ENCODE measurements around the gene RECK. TPM values are rescaled to one million over a fixed set of nuclear protein-coding genes. Genes with fewer than 3 reads are reported as not detected.

Gene RECK
- total RNA-seq, 3 donors from 2014 or later: 2.1 to 13.0 (median 3.7) TPM

DNA sequence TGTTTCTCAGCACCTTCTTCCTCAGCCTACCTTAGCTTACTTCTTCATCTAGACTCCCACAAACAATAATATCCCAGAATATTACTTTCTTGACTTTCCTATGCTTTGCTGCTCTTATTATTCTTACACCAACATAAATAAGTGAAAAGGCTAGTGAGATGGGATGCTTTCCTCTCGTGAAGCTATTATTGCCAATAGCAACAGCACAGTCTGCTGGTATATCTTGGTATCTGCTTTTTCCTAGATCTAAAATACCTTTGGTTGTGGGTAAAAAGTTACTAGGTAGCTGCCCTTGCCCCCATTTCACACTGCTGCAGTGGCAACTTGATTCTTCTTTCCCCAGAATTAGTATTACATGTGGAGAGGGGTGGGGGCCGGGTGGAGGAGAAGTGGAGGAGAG lies 73.7 kb downstream of the RECK start:
- TF ChIP-seq, protein P1, sequence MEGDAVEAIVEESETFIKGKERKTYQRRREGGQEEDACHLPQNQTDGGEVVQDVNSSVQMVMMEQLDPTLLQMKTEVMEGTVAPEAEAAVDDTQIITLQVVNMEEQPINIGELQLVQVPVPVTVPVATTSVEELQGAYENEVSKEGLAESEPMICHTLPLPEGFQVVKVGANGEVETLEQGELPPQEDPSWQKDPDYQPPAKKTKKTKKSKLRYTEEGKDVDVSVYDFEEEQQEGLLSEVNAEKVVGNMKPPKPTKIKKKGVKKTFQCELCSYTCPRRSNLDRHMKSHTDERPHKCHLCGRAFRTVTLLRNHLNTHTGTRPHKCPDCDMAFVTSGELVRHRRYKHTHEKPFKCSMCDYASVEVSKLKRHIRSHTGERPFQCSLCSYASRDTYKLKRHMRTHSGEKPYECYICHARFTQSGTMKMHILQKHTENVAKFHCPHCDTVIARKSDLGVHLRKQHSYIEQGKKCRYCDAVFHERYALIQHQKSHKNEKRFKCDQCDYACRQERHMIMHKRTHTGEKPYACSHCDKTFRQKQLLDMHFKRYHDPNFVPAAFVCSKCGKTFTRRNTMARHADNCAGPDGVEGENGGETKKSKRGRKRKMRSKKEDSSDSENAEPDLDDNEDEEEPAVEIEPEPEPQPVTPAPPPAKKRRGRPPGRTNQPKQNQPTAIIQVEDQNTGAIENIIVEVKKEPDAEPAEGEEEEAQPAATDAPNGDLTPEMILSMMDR (IDR thresholded peaks at IDR 0.05): no peak
- DNase-seq (no peak), ATAC-seq (no peak)
- Histone ChIP-seq H3K4me3 (no peak overlapping the region), H3K9me3 (no peaks in the 10 kb centered on the region), H3K4me1 (ENCODE audit: low read depth) (no peaks in the 10 kb centered on the region), H3K36me3 (ENCODE audit: low read depth) (no peaks in the 10 kb centered on the region)
- intact Hi-C loops (cut with DNase I, micrococcal nuclease): no loop called here

DNA sequence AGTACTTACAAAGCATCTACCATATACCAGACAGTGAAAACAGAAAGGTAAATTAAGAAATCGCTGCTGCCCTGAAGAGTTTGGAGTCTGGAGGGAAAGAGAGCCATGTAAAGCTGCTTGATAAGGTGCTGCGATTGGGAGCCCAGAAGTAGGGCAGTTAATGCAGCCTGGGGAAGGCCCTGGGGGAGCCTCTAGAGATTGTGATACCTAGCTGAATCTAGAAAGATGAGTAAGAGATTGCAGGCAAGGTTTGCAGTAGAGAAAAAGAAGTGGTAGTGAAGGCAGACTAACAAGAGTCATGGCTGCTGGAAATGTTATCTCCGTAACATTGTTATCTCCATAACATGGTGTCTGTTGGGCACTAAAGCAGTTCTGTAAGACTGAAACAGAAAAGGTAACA lies 75.8 kb downstream of the RECK start:
- H3K9me3 ChIP-seq: no peaks in the 10 kb centered on the region
- DNase-seq: no peak
- TF ChIP-seq, protein P1 (IDR thresholded peaks at IDR 0.05): no peak
- no peak overlapping the region for H3K4me3 ChIP-seq
- ATAC-seq: no peak
- no peaks in the 10 kb centered on the region for H3K36me3 ChIP-seq (ENCODE audit: low read depth)
- H3K4me1 ChIP-seq (ENCODE audit: low read depth): no peaks in the 10 kb centered on the region
- intact Hi-C loops (cut with DNase I, micrococcal nuclease): no loop called here

DNA sequence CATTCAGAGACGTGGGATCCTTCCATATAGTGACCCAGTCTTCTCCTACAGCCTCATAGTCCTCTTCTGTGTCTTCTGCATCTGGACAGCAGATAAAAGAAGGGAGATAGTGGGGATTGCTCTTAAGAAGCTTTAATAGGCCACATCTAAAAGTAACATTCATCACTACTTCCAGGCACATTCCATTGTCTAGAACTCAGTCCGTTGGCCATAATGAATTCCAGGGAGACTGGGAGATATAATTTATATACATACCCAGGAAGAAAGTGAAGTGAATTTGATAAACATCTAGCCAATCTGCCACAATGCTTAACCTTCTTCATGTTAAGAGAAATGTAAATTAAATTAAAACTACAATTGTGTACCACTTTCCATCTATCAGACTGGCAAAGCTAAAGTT lies 77.3 kb downstream of the RECK start:
- Histone ChIP-seq H3K36me3 (ENCODE audit: low read depth) (no peaks in the 10 kb centered on the region), H3K9me3 (no peaks in the 10 kb centered on the region), H3K4me1 (ENCODE audit: low read depth) (no peaks in the 10 kb centered on the region), H3K4me3 (no peak overlapping the region)
- intact Hi-C loops (cut with DNase I, micrococcal nuclease): no loop called here
- DNase-seq (no peak), ATAC-seq (no peak)
- TF ChIP-seq, protein P1 (IDR thresholded peaks at IDR 0.05): no peak

DNA sequence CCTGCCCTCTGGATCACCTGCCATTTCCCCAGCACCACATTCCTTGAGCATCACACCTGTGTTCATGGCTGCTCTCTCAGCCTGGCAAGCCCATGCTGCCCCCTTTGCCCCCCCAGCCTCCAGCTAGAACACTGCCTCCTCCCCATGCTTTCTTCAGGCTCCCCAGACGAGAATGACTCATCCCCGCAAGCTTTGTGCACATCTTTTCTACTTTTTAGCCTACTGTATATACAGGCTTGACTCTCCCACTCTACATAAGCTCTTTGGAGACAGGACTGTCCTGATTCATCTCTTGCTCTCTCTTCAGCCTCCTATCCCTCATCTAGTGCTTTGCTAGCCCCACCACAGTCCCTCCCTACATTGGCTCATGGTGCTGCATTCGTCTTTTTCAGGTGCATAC lies 79.9 kb downstream of the RECK start:
- Histone ChIP-seq H3K4me3 (no peak overlapping the region), H3K4me1 (ENCODE audit: low read depth) (no peaks in the 10 kb centered on the region), H3K9me3 (no peaks in the 10 kb centered on the region), H3K36me3 (ENCODE audit: low read depth) (no peaks in the 10 kb centered on the region)
- intact Hi-C loops (cut with DNase I, micrococcal nuclease): no loop called here
- no peak for DNase-seq
- no peak for ATAC-seq
- TF ChIP-seq, protein P1 (IDR thresholded peaks at IDR 0.05): no peak

DNA sequence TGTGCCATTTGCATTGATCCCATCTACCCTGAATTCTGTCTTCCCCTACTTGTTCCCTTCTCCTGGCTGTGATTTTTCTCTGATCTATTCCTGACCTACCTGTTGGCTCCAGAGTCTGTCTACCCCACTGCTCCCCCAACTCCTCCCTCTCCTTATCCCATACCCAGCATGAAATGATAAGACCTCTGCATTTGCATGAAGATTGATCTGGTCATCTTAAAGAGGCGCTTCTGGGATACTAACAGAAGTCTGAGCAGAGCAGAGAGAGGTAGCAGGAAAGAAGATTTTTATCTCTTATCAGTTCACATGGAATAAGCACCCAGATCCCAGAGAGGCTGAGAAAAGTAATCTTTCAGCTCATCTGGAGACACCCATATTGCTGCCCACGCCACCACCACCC lies 81.5 kb downstream of the RECK start:
- ATAC-seq (no peak), DNase-seq (no peak)
- TF ChIP-seq, protein P1 (IDR thresholded peaks at IDR 0.05): no peak
- no peak overlapping the region for H3K4me3 ChIP-seq
- no peaks in the 10 kb centered on the region for H3K9me3 ChIP-seq
- H3K4me1 ChIP-seq (ENCODE audit: low read depth): no peaks in the 10 kb centered on the region
- intact Hi-C loops (cut with DNase I, micrococcal nuclease): no loop called here
- H3K36me3 ChIP-seq (ENCODE audit: low read depth): no peaks in the 10 kb centered on the region

DNA sequence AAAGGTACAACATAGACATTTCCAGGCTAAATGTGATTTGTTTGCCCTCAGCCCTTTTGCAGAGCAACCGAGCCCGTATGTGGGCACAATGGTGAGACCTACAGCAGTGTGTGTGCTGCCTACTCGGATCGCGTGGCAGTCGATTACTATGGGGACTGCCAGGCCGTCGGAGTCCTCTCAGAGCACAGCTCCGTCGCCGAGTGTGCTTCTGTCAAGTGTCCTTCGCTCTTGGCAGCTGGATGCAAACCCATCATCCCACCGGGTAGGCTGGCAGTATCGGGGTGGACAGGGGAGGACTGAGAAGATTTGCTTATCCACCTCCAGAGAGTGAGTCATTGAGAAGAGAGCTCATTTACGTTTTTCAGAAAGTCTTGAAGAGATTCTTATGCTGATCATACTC lies 82.0 kb downstream of the RECK start:
- Histone ChIP-seq H3K4me3 (no peak overlapping the region), H3K4me1 (ENCODE audit: low read depth) (no peaks in the 10 kb centered on the region), H3K9me3 (no peaks in the 10 kb centered on the region), H3K36me3 (ENCODE audit: low read depth) (no peaks in the 10 kb centered on the region)
- no peak for ATAC-seq
- TF ChIP-seq, protein P1 (IDR thresholded peaks at IDR 0.05): no peak
- intact Hi-C loops (cut with DNase I, micrococcal nuclease): no loop called here
- no peak for DNase-seq
